Glomerular visceral epithelial cell (primary cell): Measurements from ENCODE around the gene CAPS.
A peak's percentile ranks its signal among the peaks of the same experiment; 100 is the strongest.
"Not testable (repeated sequence)": the region's sequence is repeated elsewhere in the genome, so short reads cannot be mapped to it uniquely, and the experiment has no call there.

Experiments
- DNase-seq: peaks from one replicate; pipeline ENCODE4 v3.0.0-alpha.2; 2016; ENCODE audit errors: extremely low spot score

Gene CAPS

GRCh38 chr19:5913739-5914357 is at the start of gene CAPS:
TSS of gene CAPS (plus strand) at chr19:5914254. CDS start at chr19:5914407, 153 bp downstream.
- peak; percentile 92 for DNase-seq

GRCh38 chr19:5864725-5865486 is 49.1 kb upstream of the CAPS start:
- no peak for DNase-seq

GRCh38 chr19:5865772-5866171 is 48.3 kb upstream of the CAPS start:
- no peak for DNase-seq

GRCh38 chr19:5867201-5868136 is 46.6 kb upstream of the CAPS start:
- DNase-seq = no peak

- no peak for DNase-seq
These were observed 43.1 kb upstream of the CAPS start for GRCh38 chr19:5870986-5871394.

GRCh38 chr19:5873617-5874199 is 40.3 kb upstream of the CAPS start:
- no peak for DNase-seq

GRCh38 chr19:5874496-5874895 is 39.6 kb upstream of the CAPS start:
- DNase-seq = peak; percentile 38

GRCh38 chr19:5877427-5877826 is 36.6 kb upstream of the CAPS start:
- DNase-seq = no peak

- DNase-seq = no peak
These were observed 36.2 kb upstream of the CAPS start for GRCh38 chr19:5877882-5878281.

GRCh38 chr19:5880196-5880595 is 33.9 kb upstream of the CAPS start:
- DNase-seq = no peak

GRCh38 chr19:5880604-5881078 is 33.4 kb upstream of the CAPS start:
- DNase-seq = peak; percentile 71

GRCh38 chr19:5881543-5882299 is 32.3 kb upstream of the CAPS start:
- DNase-seq = no peak

- no peak for DNase-seq
These were observed 31.6 kb upstream of the CAPS start for GRCh38 chr19:5882421-5882968.

- not testable (repeated sequence) for DNase-seq
These were observed 30.7 kb upstream of the CAPS start for GRCh38 chr19:5883157-5883873.

- not testable (repeated sequence) for DNase-seq
These were observed 29.8 kb upstream of the CAPS start for GRCh38 chr19:5884065-5884811.

GRCh38 chr19:5889288-5889971 is 24.6 kb upstream of the CAPS start:
- DNase-seq = no peak

- DNase-seq = no peak
These were observed 24.0 kb upstream of the CAPS start for GRCh38 chr19:5890099-5890498.

- no peak for DNase-seq
These were observed 22.5 kb upstream of the CAPS start for GRCh38 chr19:5891572-5891937.
